Prostate gland (tissue), 2 donors: ENCODE data around the gene CXCR5.

ENCODE experiments used
- CTCF ChIP-seq, 4 experiments: fragments of 200-600 bp in 2 of 4; fragments of 450-650 bp in 2 of 4; sonication (generic) in 2 of 4; IDR thresholded peaks; 1 replicate in 3 of 4; 2 replicates in 1 of 4; pipeline ENCODE4 v1.5.1; 2016 to 2019; ENCODE audit warnings: antibody characterized with exemption in 4 of 4, mild to moderate bottlenecking in 2 of 4, moderate library complexity in 2 of 4
- POLR2A ChIP-seq: fragments of 450-650 bp; IDR thresholded peaks from one replicate; pipeline ENCODE4 v1.6.1; 2016; ENCODE audit warnings: antibody characterized with exemption, mild to moderate bottlenecking

- no peak for TF ChIP-seq CTCF (IDR thresholded peaks at IDR 0.05)
- TF ChIP-seq POLR2A: no peak
These were observed 42.0 kb upstream of the CXCR5 start for GRCh38 chr11:118841469-118842242.
